Fibroblast of lung (primary cell): ENCODE measurements around the gene FOXJ1. TPM values are rescaled to one million over a fixed set of nuclear protein-coding genes. Genes with fewer than 3 reads are reported as not detected.
"Not testable (repeated sequence)": the region's sequence is repeated elsewhere in the genome, so short reads cannot be mapped to it uniquely, and the experiment has no call there.

Experiments used
- DNase-seq, 2 donors: peaks; one replicate each; pipeline versions ENCODE4 v3.0.0 to v3.0.0-alpha.2; 2010; ENCODE audit warnings: low read depth in 2 of 2
- H2AFZ ChIP-seq: 2 replicates; pipeline ENCODE4 v1.5.1; 2012; ENCODE audit warnings: low read length, control low read depth, inconsistent platforms
- H3K27ac ChIP-seq: 2 replicates; pipeline ENCODE4 v1.5.1; 2011; ENCODE audit warnings: low read length, control low read depth; ENCODE audit not compliant: insufficient read depth
- H3K27me3 ChIP-seq: 2 replicates; pipeline ENCODE4 v1.5.1; 2011; ENCODE audit warnings: mild to moderate bottlenecking, low read length; ENCODE audit not compliant: control insufficient read depth, insufficient read depth
- H3K36me3 ChIP-seq: 2 replicates; pipeline ENCODE4 v1.5.1; 2011; ENCODE audit warnings: low read length; ENCODE audit not compliant: control insufficient read depth, insufficient read depth
- H3K4me1 ChIP-seq: 2 replicates; pipeline ENCODE4 v1.5.1; 2011; ENCODE audit warnings: low read length; ENCODE audit not compliant: control insufficient read depth, insufficient read depth; ENCODE audit errors: extremely low read depth
- H3K4me2 ChIP-seq: 2 replicates; pipeline ENCODE4 v1.5.1; 2011; ENCODE audit warnings: low read length, control low read depth; ENCODE audit not compliant: insufficient read depth; ENCODE audit errors: extremely low read depth
- H3K4me3 ChIP-seq, 4 experiments: fragments of 200-600 bp in 1 of 4; sonication (generic) in 1 of 4; replicated peaks in 1 of 4; 2 replicates each; pipeline ENCODE4 v1.5.1; 2011 to 2016; ENCODE audit warnings: low read length in 4 of 4, low read depth in 3 of 4, mild to moderate bottlenecking in 3 of 4, control low read depth in 2 of 4, inconsistent platforms in 1 of 4, mixed read lengths in 1 of 4; ENCODE audit not compliant: insufficient read depth in 1 of 4; ENCODE audit errors: control extremely low read depth in 1 of 4
- H3K79me2 ChIP-seq: 2 replicates; pipeline ENCODE4 v1.5.1; 2012; ENCODE audit warnings: mild to moderate bottlenecking, low read length, inconsistent platforms; ENCODE audit not compliant: control insufficient read depth, insufficient read depth
- H3K9ac ChIP-seq: 2 replicates; pipeline ENCODE4 v1.5.1; 2011; ENCODE audit warnings: mild to moderate bottlenecking, low read length, control low read depth; ENCODE audit not compliant: insufficient read depth
- H3K9me3 ChIP-seq: 2 replicates; pipeline ENCODE4 v1.5.1; 2012; ENCODE audit warnings: low read depth, low read length; ENCODE audit not compliant: control insufficient read depth, insufficient read depth
- H4K20me1 ChIP-seq: 2 replicates; pipeline ENCODE4 v1.5.1; 2011; ENCODE audit warnings: low read length; ENCODE audit not compliant: control insufficient read depth, insufficient read depth; ENCODE audit errors: extremely low read depth
- CTCF ChIP-seq, 2 donors: IDR thresholded peaks in 1 of 2; conservative IDR thresholded peaks in 1 of 2; 1 replicate in 1 of 2; 2 replicates in 1 of 2; pipeline ENCODE4 v1.5.1; 2011 to 2012; ENCODE audit warnings: low read length in 2 of 2, control low read depth in 1 of 2, inconsistent platforms in 1 of 2, low read depth in 1 of 2, mild to moderate bottlenecking in 1 of 2
- EZH2 ChIP-seq: IDR thresholded peaks from 2 replicates; pipeline ENCODE4 v1.5.1; 2012; ENCODE audit warnings: low read length, control low read depth, mild to moderate bottlenecking; ENCODE audit errors: missing control alignments
- polyA plus RNA-seq, 2 donors: library from polyadenylated mRNA; depleted of rRNA in 1 of 2; stranded (reverse) in 1 of 2; unstranded in 1 of 2; fragments of >200 nt; gene quantifications; 2 replicates each; pipeline ENCODE4 v1.2.1, GENCODE V29; 2011 to 2012; ENCODE audit warnings: missing spikeins in 1 of 2
- total RNA-seq: library from RNA; depleted of rRNA; stranded (reverse); fragments of >200 nt; gene quantifications from 2 replicates; pipeline ENCODE4 v1.2.1, GENCODE V29; 2014

The FOXJ1 gene
- total and polyA plus RNA-seq, 2 donors (not counting 1 experiment from before 2014, with no cell fraction given) = not detected

GRCh38 chr17:76188213-76189016 lies 47.4 kb upstream of the FOXJ1 start:
- Histone ChIP-seq H3K9ac (no peak overlapping the region), H3K36me3 (no peaks in the 10 kb centered on the region), H3K27me3 (peaks cover 4% of the 10 kb centered on the region), H3K27ac (no peak overlapping the region), H3K9me3 (no peaks in the 10 kb centered on the region), H3K4me2 (no peak overlapping the region), H3K79me2 (no peaks in the 10 kb centered on the region), H3K4me3 (no peak overlapping the region), H4K20me1 (no peaks in the 10 kb centered on the region), H3K4me1 (no peaks in the 10 kb centered on the region), H2AFZ (no peak overlapping the region)
- no peak for TF ChIP-seq CTCF (conservative IDR thresholded peaks at IDR 0.05 in 1 of 2, IDR thresholded peaks at IDR 0.05 in 1 of 2; ENCODE audit: low read depth in 1 of 2, low read length in 2 of 2)
- no peak for TF ChIP-seq EZH2
- DNase-seq = peak in 1 of 2 donors; percentile 15

- not testable (repeated sequence) for H3K9me3 ChIP-seq, H2AFZ ChIP-seq, DNase-seq, H3K9ac ChIP-seq, H4K20me1 ChIP-seq, H3K4me3 ChIP-seq, H3K4me1 ChIP-seq, H3K36me3 ChIP-seq, H3K27me3 ChIP-seq, H3K4me2 ChIP-seq, H3K27ac ChIP-seq, H3K79me2 ChIP-seq
Measured at GRCh38 chr17:76186774-76187173, 45.7 kb upstream of the FOXJ1 start.

- H3K4me1 ChIP-seq = no peaks in the 10 kb centered on the region
- TF ChIP-seq EZH2 = no peak
- TF ChIP-seq CTCF (conservative IDR thresholded peaks at IDR 0.05 in 1 of 2, IDR thresholded peaks at IDR 0.05 in 1 of 2; ENCODE audit: low read depth in 1 of 2, low read length in 2 of 2) = no peak
- H2AFZ ChIP-seq = no peak overlapping the region
- H4K20me1 ChIP-seq = no peaks in the 10 kb centered on the region
- no peaks in the 10 kb centered on the region for H3K36me3 ChIP-seq
- H3K27ac ChIP-seq = no peak overlapping the region
- no peak overlapping the region for H3K4me3 ChIP-seq
- no peaks in the 10 kb centered on the region for H3K9me3 ChIP-seq
- H3K79me2 ChIP-seq = no peaks in the 10 kb centered on the region
- H3K9ac ChIP-seq = no peak overlapping the region
- no peak overlapping the region for H3K4me2 ChIP-seq
- peaks cover 4% of the 10 kb centered on the region for H3K27me3 ChIP-seq
- DNase-seq = no peak
Measured at GRCh38 chr17:76184290-76184689, 43.2 kb upstream of the FOXJ1 start.
